Colonic mucosa (tissue), 4 donors: Measurements from ENCODE around the gene ERP27. TPM values are rescaled to one million over a fixed set of nuclear protein-coding genes. Genes with fewer than 3 reads are reported as not detected.

Experiments used
- DNase-seq: peaks from one replicate; pipeline ENCODE4 v3.0.0-alpha.2; 2020
- H3K27ac ChIP-seq: fragments of 200-600 bp; one replicate; pipeline ENCODE4 v1.8.0; 2021
- H3K27me3 ChIP-seq: fragments of 200-600 bp; one replicate; pipeline ENCODE4 v1.8.0; 2021
- H3K36me3 ChIP-seq: fragments of 200-600 bp; one replicate; pipeline ENCODE4 v1.8.0; 2021
- H3K4me1 ChIP-seq: fragments of 200-600 bp; one replicate; pipeline ENCODE4 v1.8.0; 2021; ENCODE audit warnings: mild to moderate bottlenecking
- H3K4me3 ChIP-seq: fragments of 200-600 bp; one replicate; pipeline ENCODE4 v1.8.0; 2021
- H3K9ac ChIP-seq, 2 donors: one replicate each; pipeline ENCODE4 v1.7.0; 2013; ENCODE audit warnings: control low read depth in 2 of 2, low read depth in 2 of 2, low read length in 2 of 2
- H3K9me3 ChIP-seq: fragments of 200-600 bp; one replicate; pipeline ENCODE4 v1.8.0; 2021
- CTCF ChIP-seq: fragments of 200-600 bp; IDR thresholded peaks from one replicate; pipeline ENCODE4 v1.8.0; 2022; ENCODE audit warnings: antibody characterized with exemption, mild to moderate bottlenecking
- intact Hi-C: fragments of 100-400 bp; cut with DNase I; formaldehyde crosslinking; loops from one replicate; pipeline ENCODE4 v1.14.1; 2022
- total RNA-seq, 2 donors: library from RNA; stranded (reverse); fragmentation: NEBNext Ultra II Directional in 1 of 2; extraction: Animal tissue kit (Norgen Biotek cat#: 25700) in 1 of 2; gene quantifications; one replicate each; pipeline ENCODE4 v1.2.1, GENCODE V29; 2021
- donor health status: healthy.
- donor health status: DM: no; HTN: no; CAD: no.
- donor health status: DM: no; HTN: no; CAD: no.

The ERP27 gene
- total RNA-seq, 2 donors from 2014 or later: 0.52 to 2.1 TPM

GRCh38 chr12:14974633-14975032 is 36.3 kb upstream of the ERP27 start:
- no peaks in the 10 kb centered on the region for H3K9me3 ChIP-seq
- H3K36me3 ChIP-seq: no peaks in the 10 kb centered on the region
- no peak overlapping the region for H3K27ac ChIP-seq
- no peaks in the 10 kb centered on the region for H3K4me1 ChIP-seq
- intact Hi-C loops: no loop called here
- no peak overlapping the region for H3K9ac ChIP-seq
- TF ChIP-seq CTCF: no peak
- H3K4me3 ChIP-seq: no peak overlapping the region
- H3K27me3 ChIP-seq: no peaks in the 10 kb centered on the region
- no peak for DNase-seq

GRCh38 chr12:14972816-14973215 is 34.5 kb upstream of the ERP27 start, which contains the start of gene PDE6H:
TSS of gene PDE6H (plus strand) at chr12:14973042. CDS start at chr12:14978013, 4,971 bp downstream.
- Histone ChIP-seq H3K27me3 (no peaks in the 10 kb centered on the region), H3K4me3 (no peak within 1 kb of the TSS), H3K27ac (no peak within 1 kb of the TSS), H3K4me1 (no peaks in the 10 kb centered on the region), H3K36me3 (no peaks in the 10 kb centered on the region), H3K9me3 (no peaks in the 10 kb centered on the region), H3K9ac (no peak within 1 kb of the TSS)
- intact Hi-C loops: no loop called here
- no peak for TF ChIP-seq CTCF
- no peak for DNase-seq

- no peak for TF ChIP-seq CTCF
- Histone ChIP-seq H3K36me3 (no peaks in the 10 kb centered on the region), H3K27me3 (no peaks in the 10 kb centered on the region), H3K4me3 (no peak overlapping the region), H3K9me3 (no peaks in the 10 kb centered on the region), H3K4me1 (no peaks in the 10 kb centered on the region), H3K27ac (no peak overlapping the region), H3K9ac (no peak overlapping the region)
- no peak for DNase-seq
- intact Hi-C loops: no loop called here
Observed at GRCh38 chr12:14970473-14970872, 32.1 kb upstream of the ERP27 start.

GRCh38 chr12:14968478-14968877 is 30.1 kb upstream of the ERP27 start:
- H3K4me3 ChIP-seq: no peak overlapping the region
- no peak for DNase-seq

GRCh38 chr12:14965221-14965620 is 26.9 kb upstream of the ERP27 start:
- TF ChIP-seq CTCF: no peak

More at GRCh38 chr12:14968478-14968877, 30.1 kb upstream of the ERP27 start:
- Histone ChIP-seq H3K36me3 (no peaks in the 10 kb centered on the region), H3K27me3 (no peaks in the 10 kb centered on the region), H3K9me3 (no peaks in the 10 kb centered on the region), H3K27ac (no peak overlapping the region), H3K4me1 (no peaks in the 10 kb centered on the region), H3K9ac (no peak overlapping the region)
- intact Hi-C loops: no loop called here
- TF ChIP-seq CTCF: no peak

More at GRCh38 chr12:14965221-14965620, 26.9 kb upstream of the ERP27 start:
- H3K4me1 ChIP-seq: no peaks in the 10 kb centered on the region
- no peak overlapping the region for H3K4me3 ChIP-seq
- no peak overlapping the region for H3K27ac ChIP-seq
- no peak overlapping the region for H3K9ac ChIP-seq
- DNase-seq: no peak
- no peaks in the 10 kb centered on the region for H3K36me3 ChIP-seq
- intact Hi-C loops: no loop called here
- H3K9me3 ChIP-seq: no peaks in the 10 kb centered on the region
- no peaks in the 10 kb centered on the region for H3K27me3 ChIP-seq
